ENCODE measurements around the gene SAMHD1.
"Not testable (repeated sequence)": the region's sequence is repeated elsewhere in the genome, so short reads cannot be mapped to it uniquely, and the experiment has no call there.

SAMHD1 gene

DNA sequence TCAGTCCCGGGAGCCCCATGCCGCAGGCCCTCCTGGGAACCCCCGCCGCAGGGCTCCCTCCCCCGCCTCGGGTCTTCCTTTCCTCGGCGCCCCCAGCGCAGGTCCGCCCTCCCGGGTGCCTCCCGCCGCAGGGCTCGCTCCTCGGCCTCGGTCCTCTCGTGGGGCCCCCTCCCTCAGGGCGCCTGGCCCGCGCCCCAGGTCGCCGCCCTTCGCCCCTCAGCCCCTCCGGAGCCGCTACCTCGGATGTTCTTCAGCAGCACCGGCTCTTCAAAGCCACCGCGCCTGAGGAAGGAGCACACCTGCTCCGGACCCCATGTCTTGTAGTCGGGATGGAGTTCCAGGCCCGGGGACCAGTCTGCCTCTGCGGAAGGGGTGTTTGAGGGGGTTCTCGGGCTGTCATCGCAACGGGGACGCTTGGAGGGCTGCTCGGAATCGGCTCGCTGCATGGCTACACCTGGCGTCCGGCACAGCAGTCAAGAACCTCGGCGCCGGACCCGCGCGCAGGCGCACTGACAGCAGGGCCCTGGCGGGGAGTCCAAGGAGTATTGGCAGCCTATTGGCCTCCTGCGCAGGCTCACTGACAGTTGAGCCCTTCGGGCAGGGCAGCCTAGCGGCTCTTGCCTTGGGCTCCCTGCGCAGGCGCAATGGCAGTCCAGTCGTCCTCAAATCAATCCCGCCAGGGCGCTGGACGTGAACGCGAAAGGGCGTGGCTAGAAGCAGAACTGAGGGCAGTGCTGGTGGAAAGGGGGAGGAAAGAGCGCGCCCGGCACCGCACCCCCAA, at the start of gene SAMHD1:
Gene SAMHD1 (minus strand): TSS at position 511 of the 781 bp plus-strand sequence. CDS start 65 bp downstream, at position 446.
- DNase-seq, result peak; percentile 97

DNA sequence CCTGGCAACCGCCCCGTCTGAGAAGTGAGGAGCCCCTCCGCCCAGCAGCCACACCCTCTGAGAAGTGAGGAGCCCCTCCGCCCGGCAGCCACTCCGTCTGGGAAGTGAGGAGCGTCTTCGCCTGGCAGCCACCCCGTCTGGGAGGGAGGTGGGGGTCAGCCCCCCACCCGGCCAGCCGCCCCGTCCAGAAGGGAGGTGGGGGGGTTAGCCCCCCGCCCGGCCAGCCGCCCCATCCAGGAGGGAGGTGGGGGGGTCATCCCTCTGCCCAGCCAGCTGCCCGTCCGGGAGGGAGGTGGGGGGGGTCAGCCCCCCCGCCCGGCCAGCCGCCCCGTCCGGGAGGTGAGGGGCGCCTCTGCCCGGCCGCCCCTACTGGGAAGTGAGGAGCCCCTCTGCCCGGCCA, 48.7 kb upstream of the SAMHD1 start:
- DNase-seq, result not testable (repeated sequence)

DNA sequence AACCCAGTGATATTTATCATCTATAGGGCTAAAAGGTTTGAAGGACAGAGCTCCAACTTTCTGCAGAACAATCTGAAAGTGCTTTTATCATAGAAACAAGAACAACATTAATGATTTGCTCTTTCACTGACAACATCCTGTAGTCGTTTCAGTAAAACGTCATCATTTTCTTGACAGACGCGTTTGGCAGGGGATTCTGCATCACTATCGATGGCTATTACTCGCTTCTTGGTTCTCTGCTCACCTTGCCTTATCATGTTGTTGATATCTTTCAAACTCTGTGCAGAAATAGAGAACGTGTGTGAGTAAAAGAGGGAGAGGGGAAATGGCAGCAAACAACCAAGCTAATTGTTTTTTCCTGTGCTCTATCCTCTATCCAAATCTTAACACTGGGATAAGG, 47.1 kb upstream of the SAMHD1 start:
- no peak for DNase-seq

DNA sequence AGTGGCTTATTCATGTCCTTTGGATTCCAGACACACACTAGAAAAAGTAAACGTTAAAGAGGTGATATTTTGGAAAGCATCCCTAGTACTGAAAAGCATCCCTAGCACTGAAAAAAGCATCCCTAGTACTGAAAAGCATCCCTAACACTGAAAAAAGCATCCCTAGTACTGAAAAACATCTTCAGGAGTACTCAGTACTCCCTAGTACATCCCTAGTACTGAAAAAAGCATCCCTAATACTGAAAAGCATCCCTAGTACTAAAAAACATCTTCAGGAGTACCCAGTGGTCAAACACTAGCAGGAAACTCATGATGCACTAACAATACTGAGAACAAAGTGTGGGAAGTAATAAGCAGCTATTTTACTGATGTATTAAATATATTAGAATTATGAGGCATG, 45.6 kb upstream of the SAMHD1 start:
- DNase-seq, result no peak

DNA sequence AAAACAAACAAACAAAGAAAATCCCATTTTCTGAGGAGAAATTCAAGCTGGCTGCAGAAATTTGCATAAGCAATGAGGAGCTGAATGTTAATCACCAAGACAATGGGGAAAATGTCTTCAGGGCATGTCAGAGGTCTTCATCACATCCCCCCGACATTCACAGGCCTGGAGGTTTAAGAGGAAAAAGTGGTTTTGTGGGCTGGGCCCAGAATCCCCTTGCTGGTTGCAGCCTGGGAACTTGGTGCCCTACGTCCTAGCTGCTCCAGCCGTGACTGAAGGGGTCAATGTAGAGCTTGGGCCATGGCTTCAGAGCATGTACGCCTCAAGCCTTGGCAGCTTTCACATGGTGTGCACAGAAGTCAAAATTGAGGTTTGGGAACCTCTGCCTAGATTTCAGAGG, 42.7 kb upstream of the SAMHD1 start:
- DNase-seq, result not testable (repeated sequence)

DNA sequence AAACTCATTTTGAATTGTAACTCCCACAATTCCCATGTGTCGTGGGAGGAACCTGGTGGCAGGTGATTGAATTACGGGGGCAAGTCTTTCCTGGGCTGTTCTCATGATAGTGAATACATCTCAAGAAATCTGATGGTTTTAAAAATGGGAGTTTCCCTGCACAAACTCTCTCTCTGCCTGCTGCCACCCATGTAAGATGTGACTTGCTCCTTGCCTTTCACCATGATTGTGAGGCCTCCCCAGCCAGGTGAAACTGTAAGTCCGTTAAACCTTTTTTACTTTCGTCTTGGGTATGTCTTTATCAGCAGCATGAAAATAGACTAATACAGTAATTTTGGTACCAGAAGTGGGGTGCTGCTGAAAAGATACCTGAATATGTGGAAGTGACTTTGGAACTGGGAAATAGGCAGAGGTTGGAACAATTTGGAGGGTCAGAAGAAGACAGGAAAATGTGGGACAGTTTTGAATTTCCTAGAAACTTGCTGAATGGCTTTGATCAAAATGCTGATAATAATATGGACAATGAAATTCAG, 41.4 kb upstream of the SAMHD1 start:
- DNase-seq, result no peak

DNA sequence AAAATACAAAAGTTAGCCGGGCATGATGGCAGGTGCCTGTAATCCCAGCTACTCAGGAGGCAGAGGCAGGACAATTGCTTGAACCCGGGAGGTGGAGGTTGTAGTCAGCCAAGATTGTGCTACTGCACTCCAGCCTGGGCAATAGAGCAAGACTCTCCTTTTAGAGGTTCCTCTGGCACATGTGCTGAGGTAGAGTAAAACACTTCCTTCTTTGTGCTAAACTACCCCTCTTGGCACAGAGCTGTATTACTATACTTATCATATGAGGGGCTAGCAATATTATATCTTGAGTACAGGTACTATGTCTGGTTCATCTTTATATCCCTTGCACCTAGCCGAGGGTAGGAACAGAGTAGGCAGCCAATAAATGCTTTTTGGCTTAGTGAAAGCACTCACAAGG, 40.2 kb upstream of the SAMHD1 start:
- DNase-seq, result no peak

DNA sequence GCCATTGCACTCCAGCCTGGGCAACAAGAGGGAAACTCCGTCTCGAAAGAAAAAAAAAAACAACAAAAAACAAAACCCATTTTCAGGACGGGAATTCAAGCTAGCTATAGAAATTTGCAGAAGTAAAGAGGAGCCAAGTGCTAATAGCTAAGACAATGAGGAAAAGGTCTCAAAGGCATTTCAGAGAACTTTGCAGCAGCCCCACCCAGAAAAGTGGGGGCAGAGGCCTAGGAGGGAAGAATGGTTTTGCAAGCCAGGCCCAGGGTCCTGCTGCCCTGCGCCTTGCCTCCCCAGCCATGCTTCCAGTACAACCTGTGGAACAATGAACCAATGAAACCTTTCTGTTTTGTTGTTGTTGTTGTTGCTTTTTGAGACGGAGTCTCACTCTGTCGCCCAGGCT, 38.3 kb upstream of the SAMHD1 start:
- DNase-seq, result no peak

DNA sequence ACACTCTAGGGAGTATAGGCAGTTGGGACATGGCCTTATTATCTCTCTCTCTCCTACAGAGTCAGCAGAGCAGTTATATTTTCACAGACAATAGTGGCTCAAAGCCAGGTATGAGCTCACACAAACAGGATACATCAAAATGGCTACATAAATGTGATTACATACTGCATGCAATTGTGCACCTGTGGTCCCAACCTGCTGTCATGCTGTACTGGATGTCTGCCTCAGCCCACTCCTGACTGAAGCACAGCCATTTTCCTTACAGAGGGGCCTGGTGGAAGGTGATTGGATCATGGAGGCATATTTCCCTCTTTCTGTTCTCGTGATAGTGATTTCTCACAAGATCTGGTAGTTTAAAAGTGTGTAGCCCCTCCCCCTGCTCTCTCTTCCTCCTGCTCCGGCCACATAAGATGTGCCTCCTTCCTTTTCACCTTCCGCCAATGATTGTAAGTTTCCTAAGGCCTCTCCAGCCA, 37.0 kb upstream of the SAMHD1 start:
- DNase-seq, result peak; percentile 21

DNA sequence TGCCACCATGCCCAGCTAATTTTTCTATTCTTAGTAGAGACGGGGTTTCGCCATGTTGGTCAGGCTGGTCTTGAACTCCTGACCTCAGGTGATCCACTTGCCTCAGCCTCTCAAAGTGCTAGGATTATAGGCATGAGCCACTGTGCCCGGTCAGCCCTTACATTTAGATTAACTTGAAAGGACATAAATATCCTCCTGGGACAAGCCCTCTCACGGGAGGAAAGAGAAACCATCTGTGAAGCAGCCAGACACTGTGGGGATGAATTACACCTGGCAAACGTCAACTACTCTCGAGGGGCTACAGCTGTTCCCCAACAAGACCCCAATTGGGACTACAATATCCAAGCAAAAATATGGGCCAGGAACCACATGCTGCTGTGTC, 32.7 kb upstream of the SAMHD1 start:
- DNase-seq, result no peak

DNA sequence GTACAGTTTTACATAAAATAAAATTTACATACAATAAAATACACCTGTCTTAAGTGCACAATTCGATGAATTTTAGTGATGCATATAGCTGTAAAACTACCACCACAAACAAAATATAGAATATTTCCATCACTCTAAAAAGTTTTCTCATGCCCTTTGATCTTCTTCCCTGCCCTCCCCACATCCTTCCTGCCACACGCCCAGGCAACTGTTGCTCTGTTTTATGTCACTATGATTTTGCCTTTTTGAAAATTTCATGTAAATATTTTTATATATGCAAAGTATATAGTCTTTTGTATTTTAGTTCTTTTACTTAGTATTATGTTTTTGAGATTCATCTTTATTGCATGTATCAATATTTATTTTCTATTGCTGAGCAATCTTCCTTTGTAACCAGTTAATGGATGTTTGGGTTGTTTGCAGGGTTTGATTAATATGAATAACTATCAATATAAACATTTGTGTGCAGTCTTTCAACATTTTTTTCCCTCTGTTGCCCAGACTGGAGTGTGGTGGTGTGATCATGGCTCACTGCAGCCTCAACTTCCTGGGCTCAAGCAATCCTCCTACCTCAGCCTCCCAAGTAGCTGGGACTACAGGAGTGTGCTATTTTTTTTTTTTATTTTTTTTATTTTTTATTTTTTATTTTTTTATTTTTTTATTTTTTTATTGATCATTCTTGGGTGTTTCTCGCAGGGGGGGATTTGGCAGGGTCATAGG, 23.8 kb upstream of the SAMHD1 start:
- no peak for DNase-seq

DNA sequence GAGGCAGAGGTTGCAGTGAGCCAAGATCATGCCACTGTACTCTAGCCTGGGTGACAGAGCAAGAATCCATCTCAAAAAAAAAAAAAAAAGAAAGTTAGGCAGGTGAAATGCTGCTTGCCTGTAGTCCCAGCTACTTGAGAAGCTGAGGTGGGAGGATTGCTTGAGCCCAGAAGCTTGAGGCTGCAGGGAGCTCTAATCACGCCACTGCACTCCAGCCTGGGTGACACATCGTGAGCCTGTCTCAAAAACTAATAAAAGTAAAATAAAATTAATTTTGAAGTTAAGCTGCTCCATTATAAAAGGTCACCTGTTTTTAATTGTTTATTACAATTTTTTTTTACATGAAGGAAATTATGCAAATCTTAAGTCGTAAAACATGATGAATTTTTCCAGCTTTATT, 23.2 kb upstream of the SAMHD1 start:
- no peak for DNase-seq

DNA sequence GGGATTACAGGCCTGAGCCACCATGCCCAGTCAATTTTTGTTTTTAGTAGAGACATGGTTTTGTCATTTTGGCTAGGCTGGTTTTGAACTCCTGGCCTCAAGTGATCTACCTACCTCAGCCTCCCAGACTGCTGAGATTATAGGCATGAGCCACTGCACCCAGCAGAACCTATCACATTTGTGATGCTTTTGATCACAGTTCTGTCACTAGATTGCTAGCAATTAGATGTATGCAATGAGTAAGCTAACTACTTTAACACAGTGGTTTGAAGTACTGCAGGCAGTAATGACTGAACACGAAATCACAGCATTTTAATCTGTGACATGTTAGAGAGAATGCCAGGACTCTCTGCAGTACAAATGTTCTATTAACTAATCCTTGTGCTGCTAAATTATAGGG, 19.6 kb upstream of the SAMHD1 start:
- DNase-seq, result no peak

DNA sequence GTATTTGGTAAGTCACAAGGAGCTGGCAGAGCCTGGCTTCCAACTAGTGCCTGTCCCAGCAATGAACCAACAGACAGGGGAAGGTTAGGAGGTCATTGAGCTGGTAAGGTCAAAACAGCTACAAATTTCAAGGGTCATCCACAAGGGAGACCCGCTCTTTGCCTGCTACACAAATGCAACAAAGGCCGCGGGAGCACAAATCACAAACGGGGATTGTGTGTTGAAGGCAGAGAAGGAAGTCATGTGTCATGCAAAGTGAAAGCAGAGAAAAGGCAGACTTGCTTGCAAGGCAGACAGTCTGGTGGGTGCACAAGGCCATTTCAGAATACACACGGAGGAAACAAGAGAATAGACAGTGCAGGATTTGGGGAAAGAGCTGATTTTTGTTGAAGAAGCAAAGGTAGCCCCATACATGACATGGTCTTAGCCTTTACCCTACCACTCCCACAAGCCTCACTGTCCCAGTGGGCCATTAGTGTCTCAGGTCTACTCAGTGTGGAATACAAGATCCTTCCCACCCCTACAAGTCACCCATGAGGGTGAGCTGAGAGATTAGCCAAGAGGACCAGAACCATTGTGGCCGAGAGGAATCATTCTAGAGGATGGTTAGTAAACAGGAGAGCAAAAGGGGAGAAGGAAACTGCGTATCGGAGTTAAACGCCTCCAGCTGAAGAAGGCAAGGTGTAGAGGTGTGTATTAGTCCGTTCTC, 18.1 kb upstream of the SAMHD1 start:
- DNase-seq, result no peak

DNA sequence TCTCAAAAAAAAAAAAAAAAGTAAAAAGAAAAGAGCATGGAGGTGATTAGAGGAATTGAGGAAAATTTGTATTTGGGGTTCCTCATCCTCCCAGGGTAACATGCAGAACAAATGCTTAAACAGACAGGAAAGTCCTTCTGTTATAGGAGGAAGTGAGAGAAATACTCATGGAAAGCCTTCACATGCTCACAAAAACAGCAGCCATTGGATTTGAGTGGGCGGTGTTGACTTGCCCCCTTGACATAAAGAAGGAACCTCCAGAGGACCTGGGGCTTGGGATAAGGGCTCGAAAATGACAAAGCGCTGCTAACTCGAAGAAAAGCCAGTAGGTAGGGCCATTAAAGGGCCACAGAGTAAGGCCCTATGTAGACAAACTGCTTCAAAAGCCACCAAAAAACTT, 17.5 kb upstream of the SAMHD1 start:
- DNase-seq, result no peak

DNA sequence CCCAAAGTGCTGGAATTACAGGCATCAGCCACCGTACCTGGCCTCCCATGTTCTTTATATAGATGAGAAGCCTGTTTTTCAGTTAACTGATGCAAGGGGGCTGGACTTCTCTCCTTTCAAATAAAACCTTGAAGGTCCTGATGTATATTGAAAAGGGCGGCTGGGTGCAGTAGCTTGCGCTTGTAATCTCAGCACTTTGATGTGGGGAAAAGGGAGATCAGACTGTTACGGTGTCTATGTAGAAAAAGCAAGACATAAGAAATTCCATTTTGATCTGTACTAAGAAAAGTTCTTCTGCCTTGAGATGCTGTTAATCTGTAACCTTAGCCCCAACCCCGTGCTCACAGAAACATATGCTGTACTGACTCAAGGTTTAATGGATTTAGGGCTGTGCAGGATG, 16.1 kb upstream of the SAMHD1 start:
- DNase-seq, result no peak

DNA sequence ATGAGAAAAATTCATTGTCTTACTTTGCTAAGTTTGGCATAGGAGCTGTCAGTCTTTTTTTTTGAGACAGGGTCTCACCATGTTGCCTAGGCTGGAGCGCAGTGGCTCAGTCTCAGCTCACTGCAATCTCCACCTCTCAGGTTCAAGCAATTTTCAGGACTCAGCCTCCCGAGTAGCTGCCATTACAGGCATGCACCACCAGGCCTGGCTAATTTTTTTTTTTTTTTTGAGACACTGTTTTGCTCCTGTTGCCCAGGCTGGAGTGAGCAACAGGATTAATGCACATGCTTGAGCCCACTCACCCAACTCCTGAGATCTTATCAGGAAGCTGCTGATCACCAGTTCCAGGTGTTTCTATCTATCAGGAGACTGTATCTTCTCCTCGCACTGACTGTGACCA, 15.5 kb upstream of the SAMHD1 start:
- DNase-seq, result not testable (repeated sequence)

DNA sequence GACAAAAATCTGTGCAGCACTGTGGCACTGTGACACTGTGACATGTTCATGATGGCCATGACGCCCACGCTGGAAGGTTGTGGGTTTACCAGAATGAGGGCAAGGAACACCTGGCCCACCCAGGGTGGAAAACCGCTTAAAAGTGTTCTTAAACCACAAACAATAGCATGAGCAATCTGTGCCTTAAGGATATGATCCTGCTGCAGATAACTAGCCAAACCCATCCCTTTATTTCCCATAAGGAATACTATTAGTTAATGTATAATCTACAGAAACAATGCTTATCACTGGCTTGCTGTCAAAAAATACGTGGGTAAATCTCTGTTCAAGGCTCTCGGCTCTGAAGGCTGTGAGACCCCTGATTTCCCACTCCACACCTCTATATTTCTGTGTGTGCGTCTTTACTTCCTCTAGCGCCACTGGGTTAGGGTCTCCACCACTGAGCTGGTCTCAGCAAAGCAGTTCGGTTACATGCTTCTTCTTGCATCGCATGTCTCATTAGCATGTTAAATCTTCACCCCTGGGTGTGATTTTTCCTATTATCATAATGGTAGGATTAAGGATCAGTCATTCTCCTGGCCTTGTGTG, 10.9 kb upstream of the SAMHD1 start:
- DNase-seq, result not testable (repeated sequence)

DNA sequence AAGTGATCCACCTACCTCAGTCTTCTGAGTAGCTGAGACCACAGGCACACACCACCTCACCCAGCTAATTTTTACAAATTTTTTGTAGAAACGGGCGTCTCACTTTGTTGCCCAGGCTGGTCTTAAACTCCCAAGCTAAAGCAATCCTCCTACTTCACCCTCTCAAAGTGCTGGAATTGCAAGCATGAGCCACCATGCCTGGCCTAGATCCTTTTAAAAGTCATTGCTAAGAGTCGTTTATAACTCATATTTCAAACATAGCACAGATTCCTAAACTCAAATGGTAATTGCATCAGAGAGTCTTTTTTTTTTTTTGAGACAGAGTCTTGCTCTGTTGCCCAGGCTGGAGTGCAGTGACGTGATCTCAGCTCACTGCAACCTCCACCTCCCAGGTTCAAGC, 7.7 kb upstream of the SAMHD1 start:
- DNase-seq, result no peak

DNA sequence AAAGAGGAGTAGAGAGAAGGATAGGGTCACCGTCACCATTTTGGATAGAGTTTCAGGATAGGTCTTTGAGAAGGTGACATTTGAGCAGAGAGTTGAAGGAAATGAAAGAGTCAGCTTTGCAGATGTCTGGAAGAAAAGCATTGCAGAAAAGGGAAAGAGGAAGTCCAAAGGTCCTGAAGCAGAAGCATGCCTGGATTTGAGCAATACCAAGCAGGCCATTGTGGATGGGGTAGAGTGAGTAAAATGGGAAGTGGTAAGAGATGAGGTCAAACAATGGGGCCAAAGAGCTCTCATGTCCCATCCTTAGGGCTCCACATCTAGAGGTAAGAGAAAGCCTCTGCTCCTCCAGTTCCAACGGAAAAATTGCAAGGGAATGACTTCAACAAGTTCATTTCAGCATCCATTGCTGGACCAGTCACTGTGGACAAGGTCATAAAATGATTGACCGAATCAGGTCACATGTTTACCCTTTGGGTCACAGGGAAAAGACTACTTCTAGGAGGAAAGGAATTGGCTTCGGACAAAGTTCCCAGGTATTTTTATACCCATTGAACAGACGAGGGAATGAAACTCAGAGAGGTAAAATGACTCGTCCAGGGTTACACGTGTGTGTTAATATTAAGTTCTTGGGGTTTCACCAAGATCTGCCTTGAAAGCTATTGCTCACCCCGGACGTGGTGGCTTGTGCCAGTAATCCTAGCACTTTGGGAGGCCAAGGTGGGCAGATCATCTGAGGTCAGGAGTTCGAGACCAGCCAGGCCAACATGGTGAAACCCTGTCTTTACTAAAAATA, 6.6 kb upstream of the SAMHD1 start:
- no peak for DNase-seq

DNA sequence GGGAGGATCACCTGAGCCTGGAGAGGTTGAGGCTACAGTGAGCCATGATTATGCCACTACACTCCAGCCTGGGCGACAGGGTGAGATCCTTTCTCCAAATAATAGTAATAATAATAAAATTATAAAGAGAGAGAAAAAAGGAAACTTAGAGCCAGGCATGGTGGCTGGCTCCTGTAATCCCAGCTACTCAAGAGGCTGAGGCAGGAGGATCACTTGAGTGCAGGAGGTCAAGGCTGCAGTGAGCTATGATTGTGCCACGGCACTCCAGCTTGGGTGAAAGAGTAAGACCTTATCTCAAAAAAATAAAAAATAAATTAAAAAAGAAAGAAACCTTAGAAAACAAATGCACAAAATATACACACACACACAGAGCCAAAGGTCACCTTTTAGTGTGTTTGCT, 5.2 kb upstream of the SAMHD1 start:
- no peak for DNase-seq

DNA sequence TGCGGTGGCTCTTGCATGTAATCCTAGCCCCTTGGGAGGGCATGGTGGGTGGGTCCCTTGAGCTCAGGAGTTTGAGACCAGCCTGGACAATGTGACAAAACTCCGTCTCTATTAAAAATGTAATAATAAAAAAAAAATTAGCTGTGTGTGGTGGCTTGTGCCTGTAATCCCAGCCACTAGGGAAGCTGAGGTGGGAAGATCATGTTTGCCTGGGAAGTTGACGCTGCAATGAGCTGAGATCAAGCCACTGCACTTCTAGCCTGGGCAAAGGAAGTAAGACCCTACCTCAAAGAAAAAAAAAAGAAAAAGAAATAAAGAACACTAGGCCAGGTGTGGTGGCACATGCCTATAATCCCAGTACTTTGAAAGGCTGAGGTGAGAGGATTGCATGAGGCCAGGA, 4.5 kb upstream of the SAMHD1 start:
- DNase-seq, result no peak

Data from NCI-H2029 (cell line).